Heart left ventricle (tissue), 16 donors: ENCODE results near the gene HMGB3. TPM values are rescaled to one million over a fixed set of nuclear protein-coding genes. Genes with fewer than 3 reads are reported as not detected.

Source experiments
- ATAC-seq, 4 donors: fragments of 200-7000 bp; cut with Tn5 transposase; one replicate each; pipeline ENCODE4 v1.9.1; 2020 to 2022; ENCODE audit warnings: moderate library complexity in 4 of 4, mild to moderate bottlenecking in 3 of 4, moderate number of reproducible peaks in 1 of 4
- DNase-seq, 5 donors: peaks; one replicate each; pipeline ENCODE4 v3.0.0-alpha.2; 2020
- H3K27ac ChIP-seq, 12 donors: fragments of 200-600 bp; sonication (generic) in 4 of 12; one replicate each; pipeline versions ENCODE4 v1.5.0 to v1.8.0; 2016 to 2022; ENCODE audit warnings: mild to moderate bottlenecking in 2 of 12
- H3K27me3 ChIP-seq, 9 donors: fragments of 200-600 bp; sonication (generic) in 2 of 9; one replicate each; pipeline versions ENCODE4 v1.5.1 to v1.8.0; 2016 to 2022; ENCODE audit warnings: mild to moderate bottlenecking in 3 of 9
- H3K36me3 ChIP-seq, 9 donors: fragments of 200-600 bp; sonication (generic) in 2 of 9; one replicate each; pipeline versions ENCODE4 v1.5.0 to v1.8.0; 2018 to 2022; ENCODE audit warnings: mild to moderate bottlenecking in 2 of 9
- H3K4me1 ChIP-seq, 12 donors: fragments of 200-600 bp; sonication (generic) in 4 of 12; one replicate each; pipeline versions ENCODE4 v1.5.0 to v1.8.0; 2016 to 2022; ENCODE audit warnings: mild to moderate bottlenecking in 3 of 12
- H3K4me3 ChIP-seq, 12 donors: fragments of 200-600 bp; sonication (generic) in 4 of 12; one replicate each; pipeline versions ENCODE4 v1.5.0 to v1.8.0; 2017 to 2022; ENCODE audit warnings: mild to moderate bottlenecking in 9 of 12, moderate library complexity in 4 of 12
- H3K9me3 ChIP-seq, 12 donors: fragments of 200-600 bp; sonication (generic) in 4 of 12; one replicate each; pipeline versions ENCODE4 v1.5.0 to v1.8.0; 2016 to 2022; ENCODE audit warnings: mild to moderate bottlenecking in 1 of 12
- POLR2A ChIP-seq, 2 donors: fragments of 450-650 bp; IDR thresholded peaks; one replicate each; pipeline ENCODE4 v1.6.1; 2017; ENCODE audit warnings: antibody characterized with exemption in 2 of 2, mild to moderate bottlenecking in 2 of 2, moderate library complexity in 2 of 2
- WGBS, 4 donors: extraction: QIAGEN DNeasy Blood & Tissue Kit in 2 of 4; methylation state at CpG; one replicate each; pipeline versions ENCODE4 v1.1.5 to v1.1.7; 2013 to 2018; 5-methylcytosine and 5-hydroxymethylcytosine counted together
- intact Hi-C, 10 donors: fragments of 100-400 bp; cut with DNase I; formaldehyde crosslinking; loops; one replicate each; pipeline versions ENCODE4 v1.11.1 to v1.14.2; 2022
- polyA plus RNA-seq, 2 donors: library from polyadenylated mRNA; stranded (reverse); fragments of 200-250 nt; gene quantifications; one replicate each; pipeline ENCODE4 v1.2.3, GENCODE V29; 2013
- total RNA-seq, 9 donors: library from RNA; depleted of rRNA in 2 of 9; stranded (reverse); fragments of >200 nt in 2 of 9; fragmentation: NEBNext Ultra II Directional in 3 of 9; extraction: Animal tissue kit (Norgen Biotek cat#: 25700) in 3 of 9; gene quantifications; one replicate each; pipeline versions ENCODE4 v1.1.0 to v1.2.4, GENCODE V29; 2016 to 2023
- TF ChIP-seq, protein P1 (sequence below), 12 donors: fragments of 200-600 bp; sonication (generic) in 4 of 12; IDR thresholded peaks; one replicate each; pipeline versions ENCODE4 v1.5.0 to v1.8.0; 2018 to 2022; ENCODE audit warnings: antibody characterized with exemption in 12 of 12, mild to moderate bottlenecking in 5 of 12
- donor health status: ischemic (EF 13 %, LVEDD 7.1; RV severe dilation, severe dysfunction).
- donor health status: healthy with polysubstance abuse.
- donor health status: DM: no; HTN: yes; CAD: no.
- donor health status: DM: no; HTN: no; CAD: no.
- donor health status: ischemic (EF 25% LVEDD 6.9; RV normal size, moderate dysfunction).
- donor health status: ischemic (EF 25% LVEDD 5.7; RV mildly dilated, moderate dysfunction).
- donor health status: healthy.
- donor health status: DM: yes; HTN: yes; CAD: no.
- donor health status: ischemic (EF 35%, LVEDD 5.7; RV mildly dilated, moderate dysfunction).
- donor health status: nonischemic (EF 11% LVEDD 7.7; RV severe dilation, severe dysfunction).
- donor health status: DM: yes; HTN: yes; CAD: no.
- donor health status: PGD.
- donor health status: ischemic (EF 29% LVEDD 5.4; RV normal size, mild dysfunction).
- donor health status: nonischemic (EF 23%, LVEDD 6.1; RV moderate dilation, normal function).

HMGB3 gene
- total and polyA plus RNA-seq, 11 donors, result 2.6 to 27.8 (median 10.4) TPM

DNA sequence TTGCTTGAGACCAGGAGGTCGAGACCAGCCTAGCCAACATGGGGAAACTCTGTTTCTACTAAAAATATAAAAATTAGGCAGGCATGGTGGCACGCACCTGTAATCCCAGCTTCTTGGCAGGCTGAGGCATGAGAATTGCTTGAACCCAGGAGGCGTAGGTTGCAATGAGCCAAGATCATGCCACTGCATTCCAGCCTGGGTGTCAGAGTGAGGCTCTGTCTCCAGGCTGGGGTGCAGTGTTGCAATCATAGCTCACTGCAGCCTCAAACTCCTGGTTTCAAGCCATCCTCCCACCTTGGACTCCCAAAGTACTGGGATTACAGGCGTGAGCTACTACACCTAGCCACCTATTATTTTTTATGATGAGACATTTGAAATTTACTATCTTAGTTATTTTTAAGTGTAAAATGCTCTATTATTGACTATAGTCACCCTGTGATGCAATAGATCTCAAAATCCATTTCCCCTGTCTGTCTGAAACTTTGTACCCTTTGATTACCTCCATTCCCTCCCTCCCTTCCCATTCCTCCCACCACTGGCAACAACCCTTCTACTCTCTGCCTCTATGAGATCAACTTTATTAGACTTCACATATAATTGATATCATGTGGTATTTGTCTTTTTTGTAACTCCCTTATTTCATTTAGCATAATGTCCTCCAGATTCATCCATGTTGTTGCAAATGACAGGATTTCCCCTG lies 23.4 kb downstream of the HMGB3 start:
- DNase-seq (no peak), ATAC-seq (no peak)
- Histone ChIP-seq H3K9me3 (no peaks in the 10 kb centered on the region), H3K4me1 (no peaks in the 10 kb centered on the region), H3K36me3 (no peaks in the 10 kb centered on the region), H3K4me3 (no peak overlapping the region), H3K27ac (no peak overlapping the region), H3K27me3 (peaks cover 0 to 8% (median 0%) of the 10 kb centered on the region in 9 donors)
- 71 to 94% (median 88%) methylated on average over 4 of the region's 4 CpGs for WGBS, 4 donors
- no peak for TF ChIP-seq POLR2A (IDR thresholded peaks at IDR 0.05)
- TF ChIP-seq, protein P1, sequence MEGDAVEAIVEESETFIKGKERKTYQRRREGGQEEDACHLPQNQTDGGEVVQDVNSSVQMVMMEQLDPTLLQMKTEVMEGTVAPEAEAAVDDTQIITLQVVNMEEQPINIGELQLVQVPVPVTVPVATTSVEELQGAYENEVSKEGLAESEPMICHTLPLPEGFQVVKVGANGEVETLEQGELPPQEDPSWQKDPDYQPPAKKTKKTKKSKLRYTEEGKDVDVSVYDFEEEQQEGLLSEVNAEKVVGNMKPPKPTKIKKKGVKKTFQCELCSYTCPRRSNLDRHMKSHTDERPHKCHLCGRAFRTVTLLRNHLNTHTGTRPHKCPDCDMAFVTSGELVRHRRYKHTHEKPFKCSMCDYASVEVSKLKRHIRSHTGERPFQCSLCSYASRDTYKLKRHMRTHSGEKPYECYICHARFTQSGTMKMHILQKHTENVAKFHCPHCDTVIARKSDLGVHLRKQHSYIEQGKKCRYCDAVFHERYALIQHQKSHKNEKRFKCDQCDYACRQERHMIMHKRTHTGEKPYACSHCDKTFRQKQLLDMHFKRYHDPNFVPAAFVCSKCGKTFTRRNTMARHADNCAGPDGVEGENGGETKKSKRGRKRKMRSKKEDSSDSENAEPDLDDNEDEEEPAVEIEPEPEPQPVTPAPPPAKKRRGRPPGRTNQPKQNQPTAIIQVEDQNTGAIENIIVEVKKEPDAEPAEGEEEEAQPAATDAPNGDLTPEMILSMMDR (IDR thresholded peaks at IDR 0.05), result no peak
- intact Hi-C loops, result loop anchor here in 3 of 10 donors (10.0 kb wide), 1 partner anchor 232 kb away; no protein-coding TSS in a partner anchor

DNA sequence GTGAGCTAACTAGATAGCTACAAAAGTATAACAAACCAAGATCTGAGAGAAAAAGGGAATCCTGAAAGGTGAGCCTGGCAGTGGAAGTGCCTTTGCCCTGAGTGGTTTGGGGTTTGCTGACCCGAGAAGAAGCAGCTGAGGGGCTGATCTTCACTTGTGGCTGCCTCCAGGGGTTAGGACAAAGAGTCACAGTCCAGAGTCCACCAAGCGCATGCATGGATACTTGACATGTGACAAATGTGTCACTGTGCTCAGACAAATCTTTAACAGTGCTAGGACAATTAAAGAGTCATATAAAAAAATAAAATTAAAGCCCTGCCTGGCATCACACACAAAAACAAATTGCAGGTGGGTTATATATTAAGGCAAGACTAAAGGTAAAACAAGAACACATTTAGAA lies 26.4 kb downstream of the HMGB3 start:
- ATAC-seq, result no peak
- DNase-seq, result no peak
- no peak overlapping the region for H3K27ac ChIP-seq
- H3K4me3 ChIP-seq, result no peak overlapping the region
- no peaks in the 10 kb centered on the region for H3K4me1 ChIP-seq
- intact Hi-C loops, result loop anchor here in 3 of 10 donors (10.0 kb wide), 1 partner anchor 235 kb away; no protein-coding TSS in a partner anchor
- peaks cover 0 to 8% (median 0%) of the 10 kb centered on the region in 9 donors for H3K27me3 ChIP-seq
- 57 to 76% (median 60%) methylated on average over 2 of the region's 2 CpGs for WGBS, 4 donors
- no peaks in the 10 kb centered on the region for H3K36me3 ChIP-seq
- no peaks in the 10 kb centered on the region for H3K9me3 ChIP-seq
- TF ChIP-seq, protein P1 (IDR thresholded peaks at IDR 0.05), result no peak
- no peak for TF ChIP-seq POLR2A (IDR thresholded peaks at IDR 0.05)

DNA sequence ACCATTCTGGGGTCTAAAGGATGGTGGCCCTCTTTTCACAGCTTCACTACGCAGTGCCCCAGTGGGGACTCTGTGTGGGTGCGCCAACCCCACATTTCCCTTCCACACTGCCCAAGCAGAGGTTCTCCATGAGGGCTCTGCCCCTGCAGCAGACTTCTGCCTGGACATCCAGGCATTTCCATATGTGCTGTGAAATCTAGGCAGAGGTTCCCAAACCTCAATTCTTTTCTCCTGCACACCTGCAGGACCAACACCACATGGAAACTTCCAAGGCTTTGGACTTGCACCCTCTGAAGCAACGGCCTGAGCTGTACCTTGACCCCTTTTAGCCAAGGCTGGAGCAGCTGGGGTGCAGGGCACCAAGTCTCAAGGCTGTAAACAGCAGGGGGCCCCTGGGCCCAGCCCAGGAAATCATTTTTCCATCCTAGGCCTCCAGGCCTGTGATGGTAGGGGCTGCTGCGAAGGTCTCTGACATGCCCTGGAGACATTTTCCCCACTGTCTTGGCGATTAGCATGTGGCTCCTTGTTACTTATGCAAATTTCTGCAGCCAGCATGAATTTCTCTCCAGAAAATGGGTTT lies 30.1 kb downstream of the HMGB3 start:
- no peak overlapping the region for H3K27ac ChIP-seq
- 77 to 91% (median 83%) methylated on average over 5 of the region's 5 CpGs for WGBS, 4 donors
- DNase-seq (no peak), ATAC-seq (no peak)
- no peaks in the 10 kb centered on the region for H3K36me3 ChIP-seq
- H3K4me3 ChIP-seq, result no peak overlapping the region
- H3K4me1 ChIP-seq, result no peaks in the 10 kb centered on the region
- peaks cover 0 to 2% (median 0%) of the 10 kb centered on the region in 9 donors for H3K27me3 ChIP-seq
- no peaks in the 10 kb centered on the region for H3K9me3 ChIP-seq
- intact Hi-C loops, result no loop called here
- no peak for TF ChIP-seq POLR2A (IDR thresholded peaks at IDR 0.05)
- TF ChIP-seq, protein P1 (IDR thresholded peaks at IDR 0.05), result no peak

DNA sequence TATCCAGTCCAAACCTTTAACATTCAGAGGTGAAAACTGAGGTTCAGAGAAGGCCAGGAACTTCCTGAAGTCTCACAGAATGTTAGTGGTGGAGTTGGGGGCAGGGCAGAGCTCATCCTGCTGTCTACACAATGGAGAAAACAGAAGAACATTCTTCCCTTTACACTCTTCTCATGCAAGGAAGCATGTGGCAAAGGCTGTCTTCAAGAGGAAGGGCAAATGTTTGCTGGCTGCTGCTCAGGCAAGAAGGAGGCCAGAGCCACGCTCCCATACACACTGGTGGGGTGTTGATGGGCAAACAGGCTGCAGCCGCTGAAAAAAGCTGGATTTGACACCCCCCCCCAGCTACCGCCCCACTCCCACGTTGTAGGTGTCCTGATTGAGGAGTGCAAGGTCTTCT lies 32.5 kb downstream of the HMGB3 start:
- H3K4me3 ChIP-seq, result no peak overlapping the region
- intact Hi-C loops, result no loop called here
- no peak for TF ChIP-seq POLR2A (IDR thresholded peaks at IDR 0.05)
- TF ChIP-seq, protein P1 (IDR thresholded peaks at IDR 0.05), result no peak
- H3K27me3 ChIP-seq, result peaks cover 0 to 2% (median 0%) of the 10 kb centered on the region in 9 donors
- no peak overlapping the region for H3K27ac ChIP-seq
- no peaks in the 10 kb centered on the region for H3K4me1 ChIP-seq
- no peaks in the 10 kb centered on the region for H3K9me3 ChIP-seq
- WGBS, 4 donors, result 53 to 67% (median 56%) methylated on average over 4 of the region's 4 CpGs
- no peaks in the 10 kb centered on the region for H3K36me3 ChIP-seq
- ATAC-seq, result no peak
- DNase-seq, result no peak
